CD4-positive, CD25-positive, alpha-beta regulatory T cell (primary cell): ENCODE measurements around the gene PTGFRN. TPM values are rescaled to one million over a fixed set of nuclear protein-coding genes. Genes with fewer than 3 reads are reported as not detected.
"Not testable (repeated sequence)": the region's sequence is repeated elsewhere in the genome, so short reads cannot be mapped to it uniquely, and the experiment has no call there.

ENCODE experiments used
- ATAC-seq, 2 donors: fragments of 150-1000 bp; cut with Tn5 transposase; one replicate each; pipeline ENCODE4 v1.10.0; 2021; ENCODE audit warnings: low read depth in 2 of 2, moderate number of reproducible peaks in 2 of 2, moderate library complexity in 1 of 2
- DNase-seq, 3 donors: peaks; one replicate each; pipeline versions ENCODE4 v3.0.0 to v3.0.0-alpha.2; 2012 to 2022; ENCODE audit warnings: mixed read lengths in 1 of 3
- H3K27ac ChIP-seq: one replicate; pipeline ENCODE4 v1.7.0; 2013; ENCODE audit warnings: mild to moderate bottlenecking, low read length; ENCODE audit not compliant: insufficient read depth, poor library complexity, severe bottlenecking
- H3K27me3 ChIP-seq: one replicate; pipeline ENCODE4 v1.7.0; 2013; ENCODE audit warnings: low read length; ENCODE audit not compliant: control insufficient read depth, insufficient read depth
- H3K36me3 ChIP-seq: one replicate; pipeline ENCODE4 v1.7.0; 2013; ENCODE audit warnings: mild to moderate bottlenecking, low read length, moderate library complexity; ENCODE audit not compliant: control insufficient read depth, insufficient read depth
- H3K4me1 ChIP-seq: 2 replicates; pipeline ENCODE4 v1.7.0; 2013; ENCODE audit warnings: mild to moderate bottlenecking, low read length; ENCODE audit not compliant: insufficient read depth, control insufficient read depth, poor library complexity, severe bottlenecking
- H3K4me3 ChIP-seq: one replicate; pipeline ENCODE4 v1.7.0; 2013; ENCODE audit warnings: low read depth, mild to moderate bottlenecking, low read length, moderate library complexity
- H3K9me3 ChIP-seq, 2 experiments: 1 replicate in 1 of 2; 2 replicates in 1 of 2; pipeline ENCODE4 v1.7.0; 2013; ENCODE audit warnings: low read length in 2 of 2, mild to moderate bottlenecking in 1 of 2, moderate library complexity in 1 of 2; ENCODE audit not compliant: control insufficient read depth in 2 of 2
- H3K27ac Mint-ChIP-seq, 3 donors: one replicate each; pipeline ENCODE4 v1.8.0; 2020 to 2022; ENCODE audit warnings: mild to moderate bottlenecking in 3 of 3, mixed read lengths in 3 of 3, moderate library complexity in 2 of 3
- H3K27me3 Mint-ChIP-seq: one replicate; pipeline ENCODE4 v1.8.0; 2022; ENCODE audit warnings: mild to moderate bottlenecking, mixed read lengths
- H3K36me3 Mint-ChIP-seq: one replicate; pipeline ENCODE4 v1.8.0; 2020; ENCODE audit warnings: mixed read lengths
- H3K4me1 Mint-ChIP-seq, 4 donors: one replicate each; pipeline ENCODE4 v1.8.0; 2020 to 2022; ENCODE audit warnings: mixed read lengths in 4 of 4, mild to moderate bottlenecking in 1 of 4
- H3K4me3 Mint-ChIP-seq, 4 donors: one replicate each; pipeline ENCODE4 v1.8.0; 2020 to 2022; ENCODE audit warnings: mild to moderate bottlenecking in 4 of 4, mixed read lengths in 4 of 4, moderate library complexity in 3 of 4
- H3K9me3 Mint-ChIP-seq, 7 donors: one replicate each; pipeline ENCODE4 v1.8.0; 2020 to 2022; ENCODE audit warnings: mixed read lengths in 7 of 7, mild to moderate bottlenecking in 3 of 7, moderate library complexity in 2 of 7
- polyA plus RNA-seq, 4 donors: library from polyadenylated mRNA; unstranded; fragments of 300-500 nt; fragmentation: Illumina TruSeq; gene quantifications; one replicate each; pipeline ENCODE4 v1.2.3, GENCODE V29; 2021
- total RNA-seq: library from RNA; stranded (reverse); gene quantifications from one replicate; pipeline ENCODE4 v1.2.3, GENCODE V29; 2022

PTGFRN gene
- total and polyA plus RNA-seq, 5 donors from 2014 or later, result 0.02 to 0.17 (median 0.10) TPM; not detected in 2

DNA sequence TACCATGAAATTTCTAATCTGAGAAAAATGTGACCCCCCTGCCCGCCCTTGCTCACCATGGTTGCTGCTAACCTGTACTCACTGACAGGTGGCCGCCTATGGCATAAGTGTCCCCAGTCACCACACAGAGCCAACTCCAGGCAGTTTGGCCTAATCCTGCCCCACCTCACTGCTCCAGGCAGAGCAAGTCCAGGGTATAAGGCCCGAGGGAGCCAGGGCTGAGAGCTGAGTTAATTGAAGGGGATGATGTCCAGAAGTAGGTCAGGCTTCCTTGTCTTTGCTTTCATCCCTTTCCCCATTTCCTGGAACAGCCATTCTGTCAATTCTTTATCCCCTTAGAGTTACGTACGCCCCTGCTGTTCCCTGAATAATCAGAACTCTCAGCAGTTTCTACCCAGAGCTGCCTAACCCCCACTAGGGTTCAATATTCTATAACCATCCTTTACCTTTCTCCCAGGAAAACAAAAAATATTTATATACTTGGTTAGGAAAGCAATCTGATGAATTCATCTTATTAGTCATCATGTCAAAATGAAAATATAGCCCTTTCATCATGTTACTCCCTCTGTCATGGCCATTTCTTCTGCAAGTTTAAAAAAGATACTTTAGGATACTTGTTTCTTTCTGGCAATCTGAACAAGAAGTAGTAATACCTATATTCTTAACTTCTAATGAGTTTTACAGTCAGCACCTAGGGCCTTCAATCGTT lies 62.4 kb downstream of the PTGFRN start:
- H3K9me3 Mint-ChIP-seq, result peaks cover 0 to 5% (median 0%) of the 10 kb centered on the region in 7 donors
- H3K36me3 Mint-ChIP-seq, result peaks cover 5% of the 10 kb centered on the region
- H3K4me3 Mint-ChIP-seq, result no peak overlapping the region
- no peak overlapping the region for H3K4me3 ChIP-seq
- H3K27ac Mint-ChIP-seq, result no peak overlapping the region
- H3K27ac ChIP-seq, result no peak overlapping the region
- H3K4me1 ChIP-seq, result no peaks in the 10 kb centered on the region
- H3K4me1 Mint-ChIP-seq, result no peaks in the 10 kb centered on the region
- DNase-seq (no peak), ATAC-seq (no peak)
- H3K27me3 ChIP-seq, result no peaks in the 10 kb centered on the region
- H3K27me3 Mint-ChIP-seq, result peaks cover 6% of the 10 kb centered on the region
- H3K9me3 ChIP-seq, result no peaks in the 10 kb centered on the region
- H3K36me3 ChIP-seq, result no peaks in the 10 kb centered on the region

- Mint-ChIP-seq H3K9me3 (peaks cover 0 to 7% (median 0%) of the 10 kb centered on the region in 7 donors), H3K27ac (no peak overlapping the region), H3K36me3 (peaks cover 5% of the 10 kb centered on the region), H3K4me3 (no peak overlapping the region), H3K4me1 (no peaks in the 10 kb centered on the region), H3K27me3 (peaks cover 6% of the 10 kb centered on the region)
- Histone ChIP-seq H3K36me3 (no peaks in the 10 kb centered on the region), H3K4me1 (no peaks in the 10 kb centered on the region), H3K27ac (no peak overlapping the region), H3K27me3 (no peaks in the 10 kb centered on the region), H3K9me3 (no peaks in the 10 kb centered on the region), H3K4me3 (no peak overlapping the region)
- ATAC-seq (no peak), DNase-seq (no peak)
These were observed 62.9 kb downstream of the PTGFRN start for GRCh38 chr1:116972674-116973030.

DNA sequence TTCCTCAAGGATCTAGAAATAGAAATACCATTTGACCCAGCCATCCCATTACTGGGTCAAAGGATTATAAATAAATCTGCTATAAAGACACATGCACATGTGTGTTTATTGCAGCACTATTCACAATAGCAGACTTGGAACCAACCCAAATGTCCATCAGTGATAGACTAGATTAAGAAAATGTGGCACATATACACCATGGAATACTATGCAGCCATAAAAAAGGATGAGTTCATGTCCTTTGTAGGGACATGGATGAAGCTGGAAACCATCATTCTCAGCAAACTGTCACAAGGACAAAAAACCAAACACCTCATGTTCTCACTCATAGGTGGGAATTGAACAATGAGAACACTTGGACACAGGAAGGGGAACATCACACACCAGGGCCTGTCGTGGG lies 70.6 kb downstream of the PTGFRN start:
- H3K27ac Mint-ChIP-seq, H3K36me3 ChIP-seq, H3K27me3 ChIP-seq, H3K27ac ChIP-seq, H3K9me3 Mint-ChIP-seq, H3K9me3 ChIP-seq, DNase-seq, H3K27me3 Mint-ChIP-seq, H3K36me3 Mint-ChIP-seq, H3K4me3 Mint-ChIP-seq, ATAC-seq, H3K4me1 Mint-ChIP-seq, H3K4me1 ChIP-seq, H3K4me3 ChIP-seq: not testable (repeated sequence)

- H3K27ac ChIP-seq, result no peak overlapping the region
- Mint-ChIP-seq H3K9me3 (peaks cover 0 to 4% (median 0%) of the 10 kb centered on the region in 7 donors), H3K4me1 (peaks cover 7 to 15% (median 9%) of the 10 kb centered on the region in 4 donors), H3K27me3 (no peaks in the 10 kb centered on the region), H3K4me3 (no peak overlapping the region), H3K27ac (peak overlapping the region in 1 of 3 donors; percentile 19), H3K36me3 (no peaks in the 10 kb centered on the region)
- DNase-seq, result no peak
- H3K4me3 ChIP-seq, result no peak overlapping the region
- peaks cover 6% of the 10 kb centered on the region for H3K4me1 ChIP-seq
- no peaks in the 10 kb centered on the region for H3K27me3 ChIP-seq
- H3K36me3 ChIP-seq, result no peaks in the 10 kb centered on the region
- no peaks in the 10 kb centered on the region for H3K9me3 ChIP-seq
- no peak for ATAC-seq
These were observed 71.9 kb downstream of the PTGFRN start for GRCh38 chr1:116981521-116982037.

DNA sequence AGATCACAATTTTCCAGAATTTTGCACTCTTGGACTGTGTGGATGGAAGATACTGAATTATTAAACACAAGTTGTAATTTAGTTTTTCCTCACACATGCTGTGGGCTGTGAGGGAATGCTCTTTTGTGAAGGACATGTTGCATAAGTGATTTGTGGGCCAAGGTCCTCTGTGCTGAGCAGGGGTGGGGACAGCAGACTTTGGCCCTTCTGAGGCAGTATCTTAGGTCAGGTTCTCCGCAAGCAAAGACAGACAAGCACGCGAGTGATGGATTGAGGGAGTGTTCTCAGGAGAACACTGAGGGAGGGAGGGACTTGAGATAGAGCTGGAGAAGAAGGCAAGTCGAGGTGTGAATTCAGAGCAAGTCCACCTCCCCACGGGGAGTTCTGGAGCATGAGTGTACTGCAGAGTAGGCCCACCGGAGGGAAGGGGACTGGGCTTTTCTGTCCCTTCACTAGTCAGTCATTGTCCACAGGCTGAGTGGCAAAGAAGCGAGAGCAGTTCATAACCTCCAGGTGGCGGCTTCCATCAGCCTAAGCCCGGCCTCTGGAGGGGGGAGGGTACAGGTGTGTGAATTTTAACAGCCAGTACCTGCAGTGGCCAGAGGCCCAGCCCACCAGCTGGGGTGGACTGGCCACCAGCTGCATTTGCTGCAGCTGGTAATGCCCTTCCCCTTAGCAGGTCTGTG lies 72.7 kb downstream of the PTGFRN start:
- Mint-ChIP-seq H3K4me1 (peaks cover 8 to 24% (median 17%) of the 10 kb centered on the region in 4 donors), H3K36me3 (no peaks in the 10 kb centered on the region), H3K27ac (no peak overlapping the region), H3K9me3 (peaks cover 0 to 4% (median 0%) of the 10 kb centered on the region in 7 donors), H3K27me3 (no peaks in the 10 kb centered on the region), H3K4me3 (peak overlapping the region in 3 of 4 donors; percentile 28 to 49 (median 32))
- no peaks in the 10 kb centered on the region for H3K36me3 ChIP-seq
- no peak for DNase-seq
- H3K27me3 ChIP-seq, result no peaks in the 10 kb centered on the region
- no peak overlapping the region for H3K4me3 ChIP-seq
- H3K27ac ChIP-seq, result no peak overlapping the region
- ATAC-seq, result no peak
- peaks cover 14% of the 10 kb centered on the region for H3K4me1 ChIP-seq
- H3K9me3 ChIP-seq, result no peaks in the 10 kb centered on the region

DNA sequence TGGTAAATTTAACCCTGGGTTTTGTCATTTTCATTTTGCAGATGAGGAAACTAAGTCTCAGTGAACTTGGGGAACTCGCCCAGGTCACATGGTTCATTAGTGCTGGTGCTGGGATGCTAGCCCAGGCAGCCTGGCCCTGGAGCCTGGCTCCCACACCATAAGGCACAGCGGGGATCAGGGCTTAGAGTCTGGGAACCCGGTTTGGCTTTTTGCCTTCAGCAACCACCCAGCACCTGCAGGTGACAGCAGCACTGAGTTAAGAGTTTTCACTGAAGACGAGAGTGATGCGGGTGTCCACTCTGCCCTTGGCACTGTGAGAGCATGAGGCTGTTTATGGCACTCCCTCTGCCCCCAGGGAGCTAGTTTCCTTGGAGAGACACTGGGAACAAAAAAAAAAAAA lies 73.4 kb downstream of the PTGFRN start:
- H3K9me3 Mint-ChIP-seq, result peaks cover 0 to 4% (median 0%) of the 10 kb centered on the region in 7 donors
- H3K4me1 Mint-ChIP-seq, result peaks cover 8 to 31% (median 19%) of the 10 kb centered on the region in 4 donors

DNA sequence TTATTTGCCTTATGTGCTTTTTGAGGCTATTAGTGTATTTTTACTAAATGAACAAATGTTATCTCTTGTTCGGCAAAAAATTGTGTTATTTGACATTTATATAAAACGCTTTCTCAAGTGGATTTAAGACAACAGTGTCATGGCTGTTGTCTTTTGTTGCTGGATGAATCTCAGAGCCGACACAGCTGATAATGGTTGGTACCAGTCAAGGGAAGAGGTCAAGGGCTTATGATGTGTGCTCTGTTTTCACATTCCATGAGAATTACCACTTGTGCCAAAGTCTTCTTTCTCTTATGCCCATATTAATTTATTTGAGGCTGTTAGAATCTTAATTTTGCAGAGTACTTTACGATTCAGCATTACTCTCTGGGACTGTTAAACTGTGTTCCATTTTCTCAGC lies 74.0 kb downstream of the PTGFRN start:
- peaks cover 20% of the 10 kb centered on the region for H3K4me1 ChIP-seq
- Mint-ChIP-seq H3K4me1 (peaks cover 8 to 36% (median 21%) of the 10 kb centered on the region in 4 donors), H3K4me3 (no peak overlapping the region), H3K9me3 (peaks cover 0 to 4% (median 0%) of the 10 kb centered on the region in 7 donors), H3K27me3 (no peaks in the 10 kb centered on the region), H3K27ac (no peak overlapping the region), H3K36me3 (no peaks in the 10 kb centered on the region)
- no peak overlapping the region for H3K27ac ChIP-seq
- H3K27me3 ChIP-seq, result no peaks in the 10 kb centered on the region
- ATAC-seq, result no peak
- no peaks in the 10 kb centered on the region for H3K9me3 ChIP-seq
- H3K4me3 ChIP-seq, result no peak overlapping the region
- no peaks in the 10 kb centered on the region for H3K36me3 ChIP-seq
- DNase-seq, result no peak

More for the DNA sequence above, 73.4 kb downstream of the PTGFRN start:
- Mint-ChIP-seq H3K27me3 (no peaks in the 10 kb centered on the region), H3K36me3 (no peaks in the 10 kb centered on the region), H3K4me3 (no peak overlapping the region), H3K27ac (no peak overlapping the region)
- Histone ChIP-seq H3K36me3 (no peaks in the 10 kb centered on the region), H3K4me3 (no peak overlapping the region), H3K9me3 (no peaks in the 10 kb centered on the region), H3K27me3 (no peaks in the 10 kb centered on the region), H3K4me1 (peaks cover 20% of the 10 kb centered on the region), H3K27ac (no peak overlapping the region)
- DNase-seq (no peak), ATAC-seq (no peak)
